Mesendoderm (in vitro differentiated cells): ENCODE measurements around the gene ILKAP.

Source experiments
- DNase-seq: peaks from one replicate; pipeline ENCODE4 v3.0.0; 2013
- H2AK5ac ChIP-seq: 2 replicates; pipeline ENCODE4 v1.6.1; 2013; ENCODE audit warnings: low read length, inconsistent platforms
- H2BK120ac ChIP-seq: 2 replicates; pipeline ENCODE4 v1.6.1; 2013; ENCODE audit warnings: low read depth, mild to moderate bottlenecking, low read length, moderate library complexity, mixed read lengths
- H2BK15ac ChIP-seq: replicated peaks from 2 replicates; pipeline ENCODE4 v1.6.1; 2013; ENCODE audit warnings: low read depth, mild to moderate bottlenecking, moderate library complexity
- H2BK5ac ChIP-seq: 2 replicates; pipeline ENCODE4 v1.6.1; 2013; ENCODE audit warnings: low read length, inconsistent platforms
- H3K18ac ChIP-seq: 2 replicates; pipeline ENCODE4 v1.6.1; 2013; ENCODE audit warnings: mild to moderate bottlenecking, low read length, mixed read lengths
- H3K23ac ChIP-seq: one replicate; pipeline ENCODE4 v1.6.1; 2013; ENCODE audit warnings: low read length
- H3K27ac ChIP-seq: 2 replicates; pipeline ENCODE4 v1.5.1; 2013; ENCODE audit warnings: low read depth, mild to moderate bottlenecking, inconsistent platforms, low read length, moderate library complexity
- H3K27me3 ChIP-seq: 2 replicates; pipeline ENCODE4 v1.6.1; 2013; ENCODE audit warnings: low read length, control low read depth, mild to moderate bottlenecking, inconsistent platforms; ENCODE audit not compliant: insufficient read depth, poor library complexity
- H3K36me3 ChIP-seq: 2 replicates; pipeline ENCODE4 v1.6.1; 2013; ENCODE audit warnings: low read length, inconsistent platforms; ENCODE audit not compliant: control insufficient read depth, insufficient read depth
- H3K4ac ChIP-seq: one replicate; pipeline ENCODE4 v1.6.1; 2013; ENCODE audit warnings: low read depth, mild to moderate bottlenecking, low read length, moderate library complexity
- H3K4me1 ChIP-seq: 2 replicates; pipeline ENCODE4 v1.6.1; 2013; ENCODE audit warnings: low read depth, low read length, inconsistent platforms; ENCODE audit not compliant: control insufficient read depth
- H3K4me2 ChIP-seq: 2 replicates; pipeline ENCODE4 v1.6.1; 2013; ENCODE audit warnings: low read length
- H3K4me3 ChIP-seq: 2 replicates; pipeline ENCODE4 v1.5.1; 2013; ENCODE audit warnings: mild to moderate bottlenecking, low read length
- H3K56ac ChIP-seq: one replicate; pipeline ENCODE4 v1.6.1; 2013; ENCODE audit warnings: low read length
- H3K79me1 ChIP-seq: 2 replicates; pipeline ENCODE4 v1.6.1; 2013; ENCODE audit warnings: low read length, inconsistent platforms
- H3K79me2 ChIP-seq: 2 replicates; pipeline ENCODE4 v1.6.1; 2013; ENCODE audit warnings: mild to moderate bottlenecking, low read length; ENCODE audit not compliant: control insufficient read depth, insufficient read depth
- H3K9ac ChIP-seq: 2 replicates; pipeline ENCODE4 v1.6.1; 2013; ENCODE audit warnings: low read length, inconsistent platforms
- H4K5ac ChIP-seq: one replicate; pipeline ENCODE4 v1.6.1; 2013; ENCODE audit warnings: low read length
- H4K8ac ChIP-seq: one replicate; pipeline ENCODE4 v1.6.1; 2013; ENCODE audit warnings: low read depth, mild to moderate bottlenecking, control low read depth, low read length, moderate library complexity
- WGBS: extraction: QIAGEN DNeasy Blood & Tissue Kit; methylation state at CpG from one replicate; pipeline ENCODE4 v1.1.7; 2013; ENCODE audit warnings: low lambda C conversion rate, missing lambda C conversion rate; ENCODE audit not compliant: insufficient coverage; ENCODE audit errors: extremely low coverage; 5-methylcytosine and 5-hydroxymethylcytosine counted together

ILKAP gene

DNA sequence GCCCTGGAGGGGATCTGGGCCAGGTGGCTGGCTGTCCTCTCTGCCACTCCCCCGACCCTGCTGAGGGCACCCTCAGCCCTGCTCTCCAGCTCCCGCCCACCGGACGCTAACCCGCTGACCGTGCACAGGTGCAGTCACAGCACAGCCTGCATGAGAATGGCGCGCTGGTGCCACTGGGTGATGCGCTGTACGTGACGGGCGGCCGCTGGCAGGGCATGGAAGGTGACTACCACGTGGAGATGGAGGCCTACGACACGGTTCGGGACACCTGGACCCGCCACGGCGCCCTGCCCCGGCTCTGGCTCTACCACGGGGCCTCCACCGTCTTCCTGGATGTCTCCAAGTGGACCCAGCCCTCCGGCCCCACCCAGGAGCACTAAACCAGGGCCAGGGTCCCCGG lies 52.8 kb downstream of the ILKAP start:
- H2BK15ac ChIP-seq, result no peak overlapping the region
- DNase-seq, result no peak

GRCh38 chr2:238149841-238150572 lies 53.5 kb downstream of the ILKAP start:
- Histone ChIP-seq H3K23ac (no peak overlapping the region), H3K18ac (no peak overlapping the region), H2BK15ac (no peak overlapping the region), H3K9ac (no peak overlapping the region), H4K8ac (no peak overlapping the region), H3K79me1 (no peaks in the 10 kb centered on the region), H3K36me3 (no peaks in the 10 kb centered on the region), H4K5ac (no peak overlapping the region), H2BK5ac (no peak overlapping the region), H3K4me1 (no peaks in the 10 kb centered on the region), H3K56ac (no peak overlapping the region), H3K27me3 (no peaks in the 10 kb centered on the region), H3K4ac (no peak overlapping the region), H2AK5ac (no peak overlapping the region), H3K79me2 (no peaks in the 10 kb centered on the region), H2BK120ac (no peak overlapping the region), H3K4me2 (no peak overlapping the region), H3K4me3 (no peak overlapping the region), H3K27ac (no peak overlapping the region)
- no CpG with 5 or more reads among the region's 14 CpGs for WGBS
- DNase-seq, result no peak

More for the DNA sequence above, 52.8 kb downstream of the ILKAP start:
- no peaks in the 10 kb centered on the region for H3K79me2 ChIP-seq
- WGBS, result no CpG with 5 or more reads among the region's 25 CpGs
- H3K27ac ChIP-seq, result no peak overlapping the region
- H3K9ac ChIP-seq, result no peak overlapping the region
- H3K4me3 ChIP-seq, result no peak overlapping the region
- H2AK5ac ChIP-seq, result no peak overlapping the region
- no peaks in the 10 kb centered on the region for H3K4me1 ChIP-seq
- H3K4me2 ChIP-seq, result no peak overlapping the region
- no peaks in the 10 kb centered on the region for H3K79me1 ChIP-seq
- no peak overlapping the region for H4K5ac ChIP-seq
- H3K4ac ChIP-seq, result peak overlapping the region; percentile 20
- no peak overlapping the region for H3K18ac ChIP-seq
- no peaks in the 10 kb centered on the region for H3K27me3 ChIP-seq
- H2BK5ac ChIP-seq, result no peak overlapping the region
- H3K56ac ChIP-seq, result no peak overlapping the region
- H3K23ac ChIP-seq, result no peak overlapping the region
- H3K36me3 ChIP-seq, result no peaks in the 10 kb centered on the region
- no peak overlapping the region for H4K8ac ChIP-seq
- H2BK120ac ChIP-seq, result no peak overlapping the region

DNA sequence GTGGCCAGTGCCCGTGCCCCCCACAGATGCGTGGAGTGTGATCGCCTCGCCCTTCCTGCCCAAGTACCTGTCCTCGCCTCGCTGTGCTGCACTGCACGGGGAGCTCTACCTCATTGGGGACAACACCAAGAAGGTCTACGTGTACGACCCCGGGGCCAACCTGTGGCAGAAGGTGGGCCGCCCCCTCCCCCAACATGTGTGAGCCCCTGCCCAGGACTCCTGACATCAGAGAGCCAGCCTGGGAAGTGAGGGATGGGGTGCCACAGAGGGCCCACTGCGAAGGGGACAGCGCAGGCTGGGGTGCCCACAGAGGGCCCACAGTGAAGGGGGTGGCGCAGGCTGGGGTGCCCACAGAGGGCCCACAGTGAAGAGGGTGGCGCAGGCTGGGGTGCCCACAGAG lies 54.5 kb downstream of the ILKAP start:
- no peak overlapping the region for H3K4me3 ChIP-seq
- no peak overlapping the region for H4K5ac ChIP-seq
- H2AK5ac ChIP-seq, result no peak overlapping the region
- WGBS, result no CpG with 5 or more reads among the region's 15 CpGs
- H3K79me2 ChIP-seq, result no peaks in the 10 kb centered on the region
- H2BK120ac ChIP-seq, result no peak overlapping the region
- no peak overlapping the region for H2BK5ac ChIP-seq
- no peak overlapping the region for H3K23ac ChIP-seq
- H3K56ac ChIP-seq, result no peak overlapping the region
- no peak overlapping the region for H3K27ac ChIP-seq
- no peak overlapping the region for H4K8ac ChIP-seq
- H2BK15ac ChIP-seq, result no peak overlapping the region
- no peaks in the 10 kb centered on the region for H3K79me1 ChIP-seq
- H3K9ac ChIP-seq, result no peak overlapping the region
- no peak overlapping the region for H3K4ac ChIP-seq
- no peak for DNase-seq
- H3K36me3 ChIP-seq, result no peaks in the 10 kb centered on the region
- no peak overlapping the region for H3K4me2 ChIP-seq
- H3K27me3 ChIP-seq, result no peaks in the 10 kb centered on the region
- H3K18ac ChIP-seq, result no peak overlapping the region
- H3K4me1 ChIP-seq, result no peaks in the 10 kb centered on the region

DNA sequence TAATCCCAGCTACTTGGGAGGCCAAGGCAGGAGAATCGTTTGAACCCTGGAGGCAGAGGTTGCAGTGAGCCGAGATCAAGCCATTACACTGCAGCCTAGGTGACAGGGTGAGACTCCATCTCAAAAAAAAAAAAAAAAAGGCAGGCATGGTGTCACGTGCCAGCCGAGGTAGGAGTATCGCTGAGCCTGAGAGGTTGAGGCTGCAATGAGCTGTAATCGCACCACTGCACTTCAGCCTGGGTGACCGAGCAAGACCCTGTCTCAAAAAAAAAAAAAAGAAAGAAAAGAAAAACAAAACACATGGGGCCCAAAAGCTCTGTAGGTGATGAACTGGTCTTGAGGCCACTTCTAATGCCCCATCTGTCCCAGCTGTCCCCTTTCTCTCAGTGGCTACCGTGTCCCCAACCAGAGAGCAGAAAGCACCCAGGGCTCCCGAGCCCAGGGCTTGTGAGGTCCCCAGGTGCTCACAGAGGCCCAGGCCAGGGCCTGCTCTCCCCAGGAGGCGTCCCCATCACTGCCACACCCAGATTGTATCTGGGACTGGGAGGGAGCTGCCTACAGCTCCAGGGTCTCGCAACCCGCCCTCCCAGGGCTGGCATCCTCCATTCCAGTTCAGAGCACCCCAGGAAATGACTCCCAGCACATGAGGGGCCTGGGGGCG lies 56.5 kb downstream of the ILKAP start:
- Histone ChIP-seq H3K4ac (no peak overlapping the region), H3K56ac (no peak overlapping the region), H3K36me3 (no peaks in the 10 kb centered on the region), H2AK5ac (no peak overlapping the region), H2BK15ac (no peak overlapping the region), H3K4me2 (no peak overlapping the region), H3K4me1 (no peaks in the 10 kb centered on the region), H2BK5ac (no peak overlapping the region), H3K9ac (no peak overlapping the region), H3K27me3 (no peaks in the 10 kb centered on the region), H4K5ac (no peak overlapping the region), H3K79me2 (no peaks in the 10 kb centered on the region), H2BK120ac (no peak overlapping the region), H3K18ac (no peak overlapping the region), H3K27ac (no peak overlapping the region), H3K79me1 (no peaks in the 10 kb centered on the region), H3K4me3 (no peak overlapping the region), H3K23ac (no peak overlapping the region), H4K8ac (no peak overlapping the region)
- no peak for DNase-seq
- WGBS, result no CpG with 5 or more reads among the region's 13 CpGs

DNA sequence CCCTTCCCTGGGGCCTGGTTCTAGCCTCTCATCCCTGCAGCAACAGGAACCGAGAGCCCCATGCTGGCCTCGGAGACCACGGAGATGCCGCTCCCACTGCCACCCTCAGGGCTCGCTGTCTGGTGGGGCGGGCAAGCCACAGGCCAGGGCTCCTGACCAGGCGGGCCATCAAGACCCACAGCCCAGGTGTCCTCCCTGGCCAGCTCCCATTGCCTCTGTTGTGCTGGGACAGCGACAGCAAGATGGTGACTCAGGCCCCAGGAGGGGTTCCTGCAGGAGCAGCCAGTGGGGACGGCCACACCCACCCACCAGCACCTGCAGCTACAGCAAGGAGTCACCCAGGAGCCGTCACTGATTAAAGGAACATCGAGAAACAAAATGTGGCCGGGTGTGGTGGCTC lies 57.6 kb downstream of the ILKAP start:
- no CpG with 5 or more reads among the region's 12 CpGs for WGBS
- H2BK5ac ChIP-seq, result no peak overlapping the region
- H3K18ac ChIP-seq, result no peak overlapping the region
- no peak overlapping the region for H4K8ac ChIP-seq
- no peak overlapping the region for H2BK15ac ChIP-seq
- no peak overlapping the region for H3K27ac ChIP-seq
- no peak overlapping the region for H3K4ac ChIP-seq
- H3K9ac ChIP-seq, result no peak overlapping the region
- no peak overlapping the region for H3K56ac ChIP-seq
- H3K36me3 ChIP-seq, result no peaks in the 10 kb centered on the region
- no peaks in the 10 kb centered on the region for H3K79me1 ChIP-seq
- no peaks in the 10 kb centered on the region for H3K79me2 ChIP-seq
- DNase-seq, result no peak
- no peaks in the 10 kb centered on the region for H3K4me1 ChIP-seq
- no peak overlapping the region for H2BK120ac ChIP-seq
- H4K5ac ChIP-seq, result no peak overlapping the region
- H3K4me3 ChIP-seq, result no peak overlapping the region
- H3K4me2 ChIP-seq, result no peak overlapping the region
- no peak overlapping the region for H3K23ac ChIP-seq
- H3K27me3 ChIP-seq, result no peaks in the 10 kb centered on the region
- no peak overlapping the region for H2AK5ac ChIP-seq
